Measurements from ENCODE around the gene TIGIT.
"Not testable (repeated sequence)": the region's sequence is repeated elsewhere in the genome, so short reads cannot be mapped to it uniquely, and the experiment has no call there.

TIGIT gene

GRCh38 chr3:114293838-114294535 lies at the start of gene TIGIT:
TSS of gene TIGIT (plus strand) at chr3:114294028. CDS start at chr3:114294062, 34 bp downstream.
- DNase-seq, result no peak

- no peak for DNase-seq
Measured at GRCh38 chr3:114252954-114253353, 40.9 kb upstream of the TIGIT start.

GRCh38 chr3:114253505-114253904 lies 40.3 kb upstream of the TIGIT start:
- DNase-seq, result no peak

- DNase-seq, result no peak
Measured at GRCh38 chr3:114259566-114259965, 34.3 kb upstream of the TIGIT start.

- DNase-seq, result no peak
Measured at GRCh38 chr3:114260152-114260551, 33.7 kb upstream of the TIGIT start.

- DNase-seq, result no peak
Measured at GRCh38 chr3:114270019-114270418, 23.8 kb upstream of the TIGIT start.

GRCh38 chr3:114272271-114272670 lies 21.6 kb upstream of the TIGIT start:
- no peak for DNase-seq

GRCh38 chr3:114274929-114275328 lies 18.9 kb upstream of the TIGIT start:
- peak; percentile 9 for DNase-seq

- not testable (repeated sequence) for DNase-seq
Measured at GRCh38 chr3:114276856-114277255, 17.0 kb upstream of the TIGIT start.

- no peak for DNase-seq
Measured at GRCh38 chr3:114284644-114285043, 9.2 kb upstream of the TIGIT start.

GRCh38 chr3:114285648-114286230 lies 8.1 kb upstream of the TIGIT start:
- no peak for DNase-seq

GRCh38 chr3:114286266-114286665 lies 7.6 kb upstream of the TIGIT start:
- no peak for DNase-seq

GRCh38 chr3:114290911-114291901 lies 2.6 kb upstream of the TIGIT start:
- peak; percentile 48 for DNase-seq

- no peak for DNase-seq
Measured at GRCh38 chr3:114294940-114295480, 1.2 kb downstream of the TIGIT start.

- DNase-seq, result no peak
Measured at GRCh38 chr3:114295946-114296345, 2.1 kb downstream of the TIGIT start.

GRCh38 chr3:114299421-114299820 lies 5.6 kb downstream of the TIGIT start:
- DNase-seq, result peak; percentile 6

- no peak for DNase-seq
Measured at GRCh38 chr3:114299941-114300624, 6.3 kb downstream of the TIGIT start.

- DNase-seq, result no peak
Measured at GRCh38 chr3:114307222-114307830, 13.5 kb downstream of the TIGIT start.

GRCh38 chr3:114307832-114308231 lies 14.0 kb downstream of the TIGIT start:
- DNase-seq, result no peak

- no peak for DNase-seq
Measured at GRCh38 chr3:114308377-114308776, 14.5 kb downstream of the TIGIT start.

GRCh38 chr3:114308830-114309229 lies 15.0 kb downstream of the TIGIT start:
- DNase-seq, result no peak

GRCh38 chr3:114310695-114311094 lies 16.9 kb downstream of the TIGIT start:
- DNase-seq, result peak; percentile 28

Measured in fibroblast of skin of right biceps (primary cell).